Measurements from ENCODE around the gene ELN. TPM values are rescaled to one million over a fixed set of nuclear protein-coding genes. Genes with fewer than 3 reads are reported as not detected.
A peak's percentile ranks its signal among the peaks of the same experiment; 100 is the strongest.

ELN gene
- total RNA-seq, 1 experiment from 2014 or later = 0.26 TPM

- TF ChIP-seq SIN3A (IDR thresholded peaks at IDR 0.05; ENCODE audit: borderline replicate concordance, insufficient read depth, low read depth, low read length) (no peak), REST (IDR thresholded peaks at IDR 0.05; ENCODE audit: insufficient read depth in 1 of 2, low read depth in 2 of 2, low read length in 1 of 2) (no peak), POLR2AphosphoS5 (IDR thresholded peaks at IDR 0.05; ENCODE audit: low read depth, low read length) (no peak), TCF7L2 (IDR thresholded peaks at IDR 0.05; ENCODE audit: low read depth, low read length) (no peak), CTCF (IDR thresholded peaks at IDR 0.05) (no peak; the same call in 1 of the 2 replicates)
- CTCF ChIA-PET = interaction anchor here (0.6 kb wide), 2 partner anchors 12 to 152 kb away, joined by 3 to 7 read pairs; no protein-coding TSS in a partner anchor
- in situ Hi-C loops (cut with HindIII; ENCODE audit: low pct_unique_long_range_greater_than_20kb, low sequenced_read_pairs) (no loop called here), intact Hi-C loops (cut with micrococcal nuclease; ENCODE audit: unreplicated experiment) (no loop called here)
- POLR2A ChIA-PET = no interaction called here
- Histone ChIP-seq H3K4me3 (ENCODE audit: low read depth in 2 of 2, low read length in 2 of 2) (no peak overlapping the region), H3K27ac (ENCODE audit: low read length) (no peak overlapping the region), H3K4me1 (ENCODE audit: control insufficient read depth, insufficient read depth, low read length) (no peaks in the 10 kb centered on the region), H3K9me3 (ENCODE audit: control insufficient read depth, insufficient read depth, low read depth, low read length) (no peaks in the 10 kb centered on the region), H3K36me3 (ENCODE audit: control insufficient read depth, insufficient read depth, low read length) (no peaks in the 10 kb centered on the region), H3K27me3 (ENCODE audit: control insufficient read depth, insufficient read depth, low read length) (peaks cover 2% of the 10 kb centered on the region; the same call in 1 of the 2 replicates)
- BruUV-seq (replicated peaks) = no TSS peak
- no peak for DNase-seq (ENCODE audit: low read depth, low spot score)
- peak; percentile 81 for ATAC-seq
These were observed 23.8 kb downstream of the ELN start for GRCh38 chr7:74051629-74052410.

- in situ Hi-C loops (cut with HindIII; ENCODE audit: low pct_unique_long_range_greater_than_20kb, low sequenced_read_pairs) = no loop called here
- Histone ChIP-seq H3K27ac (ENCODE audit: low read length) (no peak overlapping the region), H3K4me1 (ENCODE audit: control insufficient read depth, insufficient read depth, low read length) (no peaks in the 10 kb centered on the region), H3K36me3 (ENCODE audit: control insufficient read depth, insufficient read depth, low read length) (no peaks in the 10 kb centered on the region), H3K27me3 (ENCODE audit: control insufficient read depth, insufficient read depth, low read length) (peaks cover 2% of the 10 kb centered on the region; the same call in 1 of the 2 replicates), H3K4me3 (ENCODE audit: low read depth in 2 of 2, low read length in 2 of 2) (no peak overlapping the region), H3K9me3 (ENCODE audit: control insufficient read depth, insufficient read depth, low read depth, low read length) (no peaks in the 10 kb centered on the region)
- TF ChIP-seq REST (IDR thresholded peaks at IDR 0.05; ENCODE audit: insufficient read depth in 1 of 2, low read depth in 2 of 2, low read length in 1 of 2) = no peak
- no peak for TF ChIP-seq SIN3A (IDR thresholded peaks at IDR 0.05; ENCODE audit: borderline replicate concordance, insufficient read depth, low read depth, low read length)
- no peak for TF ChIP-seq POLR2AphosphoS5 (IDR thresholded peaks at IDR 0.05; ENCODE audit: low read depth, low read length)
- TF ChIP-seq CTCF (IDR thresholded peaks at IDR 0.05) = no peak
- ChIA-PET CTCF (interaction anchor here (0.6 kb wide), 1 partner anchor 151 kb away, joined by 3 read pairs; no protein-coding TSS in a partner anchor), POLR2A (no interaction called here)
- intact Hi-C loops (cut with micrococcal nuclease; ENCODE audit: unreplicated experiment) = no loop called here
- no TSS peak for BruUV-seq (replicated peaks)
- ATAC-seq (no peak), DNase-seq (ENCODE audit: low read depth, low spot score) (no peak)
These were observed 24.7 kb downstream of the ELN start for GRCh38 chr7:74052628-74053027.
